ENCODE results near the gene MFSD12.

MFSD12 gene

DNA sequence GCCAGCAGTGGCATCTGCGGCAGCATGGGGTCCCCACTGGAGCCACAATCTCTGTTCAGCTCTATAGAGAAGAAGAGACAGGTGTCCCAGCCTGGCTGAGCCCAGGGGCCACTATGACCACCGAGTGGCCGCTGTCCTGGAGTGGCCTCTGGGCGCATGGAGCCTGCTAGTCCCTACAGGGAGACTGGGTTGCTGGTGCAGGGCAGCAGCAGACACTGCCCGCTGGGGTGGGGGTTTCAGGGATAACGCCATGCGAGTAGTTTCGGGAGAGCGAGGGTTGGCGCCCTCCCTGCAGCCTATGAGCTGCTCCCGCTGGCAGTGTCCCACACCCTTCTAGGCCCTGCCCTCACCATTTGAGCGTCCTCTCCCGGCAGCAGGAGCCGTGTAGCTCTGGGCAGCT is 29.3 kb downstream of the MFSD12 start (continued):
- TF ChIP-seq ZIC2 (tag by site-specific recombination; IDR thresholded peaks at IDR 0.05) (no peak), ZNF274 (IDR thresholded peaks at IDR 0.05; ENCODE audit: low read length) (no peak), ZNF274 (tag by site-specific recombination; IDR thresholded peaks at IDR 0.05; ENCODE audit: borderline replicate concordance) (no peak), IKZF3 (tag by site-specific recombination; IDR thresholded peaks at IDR 0.05) (no peak), ZNF184 (tag by site-specific recombination; IDR thresholded peaks at IDR 0.05) (no peak), ZBTB1 (tag by site-specific recombination; IDR thresholded peaks at IDR 0.05) (no peak), ZNF155 (tag by site-specific recombination; IDR thresholded peaks at IDR 0.05) (no peak), GFI1B (tag by site-specific recombination; IDR thresholded peaks at IDR 0.05) (no peak)
- TF ChIP-seq, protein P1, sequence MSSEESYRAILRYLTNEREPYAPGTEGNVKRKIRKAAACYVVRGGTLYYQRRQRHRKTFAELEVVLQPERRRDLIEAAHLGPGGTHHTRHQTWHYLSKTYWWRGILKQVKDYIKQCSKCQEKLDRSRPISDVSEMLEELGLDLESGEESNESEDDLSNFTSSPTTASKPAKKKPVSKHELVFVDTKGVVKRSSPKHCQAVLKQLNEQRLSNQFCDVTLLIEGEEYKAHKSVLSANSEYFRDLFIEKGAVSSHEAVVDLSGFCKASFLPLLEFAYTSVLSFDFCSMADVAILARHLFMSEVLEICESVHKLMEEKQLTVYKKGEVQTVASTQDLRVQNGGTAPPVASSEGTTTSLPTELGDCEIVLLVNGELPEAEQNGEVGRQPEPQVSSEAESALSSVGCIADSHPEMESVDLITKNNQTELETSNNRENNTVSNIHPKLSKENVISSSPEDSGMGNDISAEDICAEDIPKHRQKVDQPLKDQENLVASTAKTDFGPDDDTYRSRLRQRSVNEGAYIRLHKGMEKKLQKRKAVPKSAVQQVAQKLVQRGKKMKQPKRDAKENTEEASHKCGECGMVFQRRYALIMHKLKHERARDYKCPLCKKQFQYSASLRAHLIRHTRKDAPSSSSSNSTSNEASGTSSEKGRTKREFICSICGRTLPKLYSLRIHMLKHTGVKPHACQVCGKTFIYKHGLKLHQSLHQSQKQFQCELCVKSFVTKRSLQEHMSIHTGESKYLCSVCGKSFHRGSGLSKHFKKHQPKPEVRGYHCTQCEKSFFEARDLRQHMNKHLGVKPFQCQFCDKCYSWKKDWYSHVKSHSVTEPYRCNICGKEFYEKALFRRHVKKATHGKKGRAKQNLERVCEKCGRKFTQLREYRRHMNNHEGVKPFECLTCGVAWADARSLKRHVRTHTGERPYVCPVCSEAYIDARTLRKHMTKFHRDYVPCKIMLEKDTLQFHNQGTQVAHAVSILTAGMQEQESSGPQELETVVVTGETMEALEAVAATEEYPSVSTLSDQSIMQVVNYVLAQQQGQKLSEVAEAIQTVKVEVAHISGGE (tag by site-specific recombination; conservative IDR thresholded peaks at IDR 0.05; ENCODE audit: low read depth) = no peak
- TF ChIP-seq, protein P2, sequence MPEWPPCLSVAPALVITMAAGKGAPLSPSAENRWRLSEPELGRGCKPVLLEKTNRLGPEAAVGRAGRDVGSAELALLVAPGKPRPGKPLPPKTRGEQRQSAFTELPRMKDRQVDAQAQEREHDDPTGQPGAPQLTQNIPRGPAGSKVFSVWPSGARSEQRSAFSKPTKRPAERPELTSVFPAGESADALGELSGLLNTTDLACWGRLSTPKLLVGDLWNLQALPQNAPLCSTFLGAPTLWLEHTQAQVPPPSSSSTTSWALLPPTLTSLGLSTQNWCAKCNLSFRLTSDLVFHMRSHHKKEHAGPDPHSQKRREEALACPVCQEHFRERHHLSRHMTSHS (tag by site-specific recombination; IDR thresholded peaks at IDR 0.05) = no peak
- TF ChIP-seq, protein P3, sequence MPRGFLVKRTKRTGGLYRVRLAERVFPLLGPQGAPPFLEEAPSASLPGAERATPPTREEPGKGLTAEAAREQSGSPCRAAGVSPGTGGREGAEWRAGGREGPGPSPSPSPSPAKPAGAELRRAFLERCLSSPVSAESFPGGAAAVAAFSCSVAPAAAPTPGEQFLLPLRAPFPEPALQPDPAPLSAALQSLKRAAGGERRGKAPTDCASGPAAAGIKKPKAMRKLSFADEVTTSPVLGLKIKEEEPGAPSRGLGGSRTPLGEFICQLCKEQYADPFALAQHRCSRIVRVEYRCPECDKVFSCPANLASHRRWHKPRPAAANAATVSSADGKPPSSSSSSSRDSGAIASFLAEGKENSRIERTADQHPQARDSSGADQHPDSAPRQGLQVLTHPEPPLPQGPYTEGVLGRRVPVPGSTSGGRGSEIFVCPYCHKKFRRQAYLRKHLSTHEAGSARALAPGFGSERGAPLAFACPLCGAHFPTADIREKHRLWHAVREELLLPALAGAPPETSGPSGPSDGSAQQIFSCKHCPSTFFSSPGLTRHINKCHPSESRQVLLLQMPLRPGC (tag by site-specific recombination; IDR thresholded peaks at IDR 0.05) = no peak

DNA sequence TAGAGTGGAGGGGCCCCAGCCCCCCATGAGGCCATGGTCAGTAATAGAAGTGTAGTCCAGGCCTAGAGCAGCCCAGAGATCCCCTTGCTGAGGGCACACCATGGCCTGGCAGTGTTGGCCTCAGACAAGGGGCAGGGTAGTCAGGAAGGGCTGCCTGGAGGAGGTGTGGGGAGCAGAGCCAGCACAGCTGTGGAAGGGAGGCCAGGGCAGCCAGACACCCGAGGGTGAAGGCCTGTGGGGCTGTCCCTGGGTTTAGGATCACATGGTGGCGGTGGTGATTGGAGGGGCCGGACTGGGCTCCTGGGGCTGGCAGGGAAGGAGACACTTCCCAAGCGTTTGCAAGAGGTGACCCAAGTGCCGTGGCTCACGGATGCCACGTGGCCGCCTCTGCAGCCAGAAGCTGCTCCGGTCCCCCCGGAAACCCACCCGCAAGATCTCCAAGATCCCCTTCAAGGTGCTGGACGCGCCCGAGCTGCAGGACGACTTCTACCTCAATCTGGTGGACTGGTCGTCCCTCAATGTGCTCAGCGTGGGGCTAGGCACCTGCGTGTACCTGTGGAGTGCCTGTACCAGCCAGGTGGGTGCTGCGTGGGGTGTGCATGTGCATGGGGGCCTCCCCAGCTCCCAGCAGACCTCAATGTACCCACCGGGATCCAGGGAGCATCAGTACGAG is 30.0 kb downstream of the MFSD12 start:
- TF ChIP-seq, protein P4, sequence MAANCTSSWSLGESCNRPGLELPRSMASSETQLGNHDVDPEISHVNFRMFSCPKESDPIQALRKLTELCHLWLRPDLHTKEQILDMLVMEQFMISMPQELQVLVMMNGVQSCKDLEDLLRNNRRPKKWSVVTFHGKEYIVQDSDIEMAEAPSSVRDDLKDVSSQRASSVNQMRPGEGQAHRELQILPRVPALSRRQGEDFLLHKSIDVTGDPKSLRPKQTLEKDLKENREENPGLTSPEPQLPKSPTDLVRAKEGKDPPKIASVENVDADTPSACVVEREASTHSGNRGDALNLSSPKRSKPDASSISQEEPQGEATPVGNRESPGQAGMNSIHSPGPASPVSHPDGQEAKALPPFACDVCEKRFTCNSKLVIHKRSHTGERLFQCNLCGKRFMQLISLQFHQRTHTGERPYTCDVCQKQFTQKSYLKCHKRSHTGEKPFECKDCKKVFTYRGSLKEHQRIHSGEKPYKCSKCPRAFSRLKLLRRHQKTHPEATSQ (tag by site-specific recombination; IDR thresholded peaks at IDR 0.05) = no peak
- no peak for TF ChIP-seq ZNF837 (tag by site-specific recombination; IDR thresholded peaks at IDR 0.05)
- no peak for TF ChIP-seq SP2 (tag by site-specific recombination; IDR thresholded peaks at IDR 0.05)
- no peak for TF ChIP-seq ZNF16 (tag by site-specific recombination; IDR thresholded peaks at IDR 0.05; ENCODE audit: low read depth)
- TF ChIP-seq, protein P5, sequence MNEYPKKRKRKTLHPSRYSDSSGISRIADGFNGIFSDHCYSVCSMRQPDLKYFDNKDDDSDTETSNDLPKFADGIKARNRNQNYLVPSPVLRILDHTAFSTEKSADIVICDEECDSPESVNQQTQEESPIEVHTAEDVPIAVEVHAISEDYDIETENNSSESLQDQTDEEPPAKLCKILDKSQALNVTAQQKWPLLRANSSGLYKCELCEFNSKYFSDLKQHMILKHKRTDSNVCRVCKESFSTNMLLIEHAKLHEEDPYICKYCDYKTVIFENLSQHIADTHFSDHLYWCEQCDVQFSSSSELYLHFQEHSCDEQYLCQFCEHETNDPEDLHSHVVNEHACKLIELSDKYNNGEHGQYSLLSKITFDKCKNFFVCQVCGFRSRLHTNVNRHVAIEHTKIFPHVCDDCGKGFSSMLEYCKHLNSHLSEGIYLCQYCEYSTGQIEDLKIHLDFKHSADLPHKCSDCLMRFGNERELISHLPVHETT (tag by site-specific recombination; IDR thresholded peaks at IDR 0.05) = no peak
- TF ChIP-seq ZNF664 (tag by site-specific recombination; IDR thresholded peaks at IDR 0.05) = no peak
- no peak for TF ChIP-seq ZNF426 (tag by site-specific recombination; IDR thresholded peaks at IDR 0.05)
- TF ChIP-seq, protein P6, sequence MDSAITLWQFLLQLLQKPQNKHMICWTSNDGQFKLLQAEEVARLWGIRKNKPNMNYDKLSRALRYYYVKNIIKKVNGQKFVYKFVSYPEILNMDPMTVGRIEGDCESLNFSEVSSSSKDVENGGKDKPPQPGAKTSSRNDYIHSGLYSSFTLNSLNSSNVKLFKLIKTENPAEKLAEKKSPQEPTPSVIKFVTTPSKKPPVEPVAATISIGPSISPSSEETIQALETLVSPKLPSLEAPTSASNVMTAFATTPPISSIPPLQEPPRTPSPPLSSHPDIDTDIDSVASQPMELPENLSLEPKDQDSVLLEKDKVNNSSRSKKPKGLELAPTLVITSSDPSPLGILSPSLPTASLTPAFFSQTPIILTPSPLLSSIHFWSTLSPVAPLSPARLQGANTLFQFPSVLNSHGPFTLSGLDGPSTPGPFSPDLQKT (IDR thresholded peaks at IDR 0.05; ENCODE audit: borderline replicate concordance, low read depth, low read length) = no peak
- no peak for TF ChIP-seq ZIC2 (tag by site-specific recombination; IDR thresholded peaks at IDR 0.05)
- ChIA-PET POLR2A (interaction anchor here (1.1 kb wide), 1 partner anchor 14 kb away, joined by 3 read pairs; no protein-coding TSS in a partner anchor), CTCF (interaction anchor here (1.3 kb wide), 1 partner anchor 11 kb away, joined by 7 read pairs; no protein-coding TSS in a partner anchor)
- H3K27ac ChIP-seq (ENCODE audit: extremely low read depth, low read depth, low read length) = no peak overlapping the region
- H3K4me3 ChIP-seq (ENCODE audit: low read depth, low read length) = no peak overlapping the region
- no peaks in the 10 kb centered on the region for H3K4me1 ChIP-seq (ENCODE audit: control insufficient read depth, insufficient read depth, low read length)
- peaks cover 0 to 80% of the 10 kb centered on the region in 2 experiments; a peak in 2 of 3 replicates for H3K36me3 ChIP-seq (ENCODE audit: control insufficient read depth in 2 of 2, insufficient read depth in 1 of 2, low read length in 2 of 2)
- H3K9me3 ChIP-seq (ENCODE audit: control insufficient read depth, insufficient read depth, low read depth, low read length) = no peaks in the 10 kb centered on the region

Measured in HEK293 (cell line).